NK-92 (cell line): Measurements from ENCODE around the gene NR3C1.
"Not testable (repeated sequence)": the region's sequence is repeated elsewhere in the genome, so short reads cannot be mapped to it uniquely, and the experiment has no call there.

ENCODE experiments used
- DNase-seq: peaks from one replicate; lab custom pipeline; 2025; ENCODE audit not compliant: unreplicated experiment; lab: John Stamatoyannopoulos, UW

The NR3C1 gene

DNA sequence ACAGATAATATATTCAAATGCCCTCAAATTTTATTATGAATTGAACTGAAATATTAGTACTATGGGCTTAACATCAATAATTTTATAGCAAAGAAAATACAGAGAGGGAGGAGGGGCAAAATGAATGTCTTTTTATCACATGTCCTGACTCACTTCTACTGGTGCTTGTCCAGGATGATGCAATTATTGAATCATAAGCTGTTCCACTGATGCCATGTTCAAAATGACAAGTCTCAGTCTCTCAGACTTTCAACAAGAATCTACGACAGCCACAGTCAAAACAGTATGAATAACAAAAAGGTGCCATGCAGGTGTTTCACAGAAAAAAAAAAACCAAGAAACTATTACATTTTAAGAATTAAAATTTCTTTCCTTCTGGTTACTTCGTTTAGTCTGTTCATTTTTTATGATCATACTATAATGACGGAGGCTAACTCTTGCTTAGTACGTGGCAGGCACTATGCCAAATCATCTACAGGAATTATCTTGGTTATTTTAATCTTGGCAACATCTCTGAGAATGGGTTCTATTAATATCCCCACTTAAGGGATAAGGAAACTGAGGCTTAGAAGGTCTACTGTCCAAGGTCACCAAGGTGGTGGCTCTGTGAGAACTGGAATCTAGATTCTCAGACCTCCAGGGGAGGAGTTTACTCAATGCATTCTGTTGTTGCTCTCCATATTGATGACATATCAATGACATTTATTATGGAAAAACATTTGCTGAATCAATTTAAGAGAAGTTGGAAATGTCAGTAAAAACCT, 61.5 kb downstream of the NR3C1 start:
- DNase-seq, result no peak

DNA sequence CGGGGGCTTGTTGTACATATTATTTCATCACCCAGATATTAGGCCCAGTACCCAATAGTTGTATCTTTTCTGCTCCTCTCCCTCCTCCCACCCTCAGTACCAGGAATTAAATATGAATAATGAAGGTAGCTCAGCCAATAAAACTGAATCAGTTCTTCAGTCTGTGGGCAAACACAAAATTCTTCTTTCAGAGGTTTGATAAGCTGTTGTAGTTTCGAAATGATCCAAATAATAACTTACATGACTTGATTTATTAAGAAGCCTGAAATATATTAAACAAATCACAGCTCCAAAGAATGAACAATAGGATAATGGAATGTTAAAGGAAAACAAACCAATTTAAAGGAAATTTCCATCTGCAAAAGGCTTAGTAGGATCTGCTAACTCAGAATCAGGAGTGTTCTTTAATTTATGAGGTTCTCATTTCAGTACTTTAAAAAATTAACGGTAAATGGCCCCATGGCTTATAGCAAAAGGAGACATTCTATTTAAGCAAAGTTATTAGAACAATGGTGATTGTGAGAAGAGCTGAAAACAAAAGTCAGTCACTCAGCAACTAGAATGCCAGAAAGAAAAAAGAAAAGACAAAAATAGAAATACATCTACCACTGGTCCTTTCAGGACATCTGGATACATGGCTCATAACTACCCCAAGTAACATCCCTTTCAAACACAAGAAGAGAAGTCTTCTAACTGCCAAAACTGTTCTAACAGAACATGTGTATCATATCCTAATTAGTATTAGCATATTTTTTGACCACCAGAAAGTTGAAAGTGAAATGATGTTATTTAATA, 62.4 kb downstream of the NR3C1 start:
- no peak for DNase-seq

DNA sequence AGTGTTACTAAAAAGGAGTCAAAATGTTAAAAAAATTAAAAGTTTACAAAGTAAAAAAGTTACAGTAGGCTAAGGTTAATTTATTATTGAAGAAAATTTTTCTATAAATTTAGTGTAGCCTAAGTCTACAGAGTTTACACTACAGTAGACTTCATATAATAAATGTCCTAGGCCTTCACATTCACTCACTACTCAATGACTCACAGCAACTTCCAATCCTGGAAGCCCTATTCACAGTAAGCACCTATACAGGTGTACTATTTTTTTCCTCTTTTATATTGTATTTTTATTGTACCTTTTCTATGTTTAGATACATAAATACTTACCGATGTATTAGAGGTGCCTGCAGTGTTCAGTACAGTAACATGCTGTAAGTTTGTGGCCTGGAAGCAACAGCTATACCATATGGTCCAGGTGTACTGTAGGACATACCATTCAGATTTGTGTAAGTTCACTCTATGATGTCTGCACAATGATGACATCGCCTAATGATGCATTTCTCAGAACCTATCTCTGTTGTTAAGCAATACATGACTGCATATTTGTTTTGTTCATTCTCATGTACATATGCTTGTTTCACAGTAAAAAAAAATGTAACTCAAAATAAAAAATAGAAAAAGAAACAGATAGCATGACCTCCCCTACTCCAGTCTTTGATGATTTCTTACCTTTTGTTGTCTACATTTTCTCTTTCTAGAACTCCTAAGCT, 64.7 kb downstream of the NR3C1 start:
- DNase-seq, result no peak

DNA sequence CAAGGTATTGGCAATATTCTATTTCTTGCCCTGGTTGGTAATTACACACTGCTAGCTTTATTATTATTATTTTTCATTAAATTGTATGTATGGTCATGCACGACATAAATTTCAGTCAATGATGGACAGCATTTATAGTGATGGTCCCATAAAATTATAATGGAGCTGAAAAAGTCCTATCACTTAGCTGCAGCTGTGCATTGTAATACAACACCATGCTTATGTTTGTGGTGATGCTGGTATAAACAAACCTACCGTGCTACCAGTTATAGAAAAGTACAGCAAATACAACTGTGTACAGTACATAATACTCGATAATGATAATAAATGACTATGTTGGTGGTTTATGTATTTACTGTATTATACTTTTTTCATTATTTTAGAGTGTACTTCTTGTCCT, 65.5 kb downstream of the NR3C1 start:
- no peak for DNase-seq

DNA sequence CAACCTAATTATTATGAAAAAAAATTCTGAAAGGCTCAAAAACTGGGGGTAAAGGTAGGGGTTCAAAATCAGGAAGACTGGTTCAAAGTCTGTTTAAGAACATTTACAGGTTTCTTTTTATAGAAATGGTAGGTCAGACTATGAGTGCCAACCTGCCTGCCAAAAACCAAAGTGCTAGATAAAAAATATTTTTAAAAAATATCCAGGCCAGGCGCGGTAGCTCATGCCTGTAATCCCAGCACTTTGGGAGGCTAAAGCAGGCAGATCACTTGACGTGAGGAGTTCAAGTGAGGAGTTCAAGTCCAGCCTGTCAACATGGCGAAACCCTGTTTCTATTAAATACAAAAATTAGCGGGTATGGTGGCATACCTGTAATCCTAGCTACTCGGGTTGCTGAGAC, 67.0 kb downstream of the NR3C1 start:
- DNase-seq, result no peak

DNA sequence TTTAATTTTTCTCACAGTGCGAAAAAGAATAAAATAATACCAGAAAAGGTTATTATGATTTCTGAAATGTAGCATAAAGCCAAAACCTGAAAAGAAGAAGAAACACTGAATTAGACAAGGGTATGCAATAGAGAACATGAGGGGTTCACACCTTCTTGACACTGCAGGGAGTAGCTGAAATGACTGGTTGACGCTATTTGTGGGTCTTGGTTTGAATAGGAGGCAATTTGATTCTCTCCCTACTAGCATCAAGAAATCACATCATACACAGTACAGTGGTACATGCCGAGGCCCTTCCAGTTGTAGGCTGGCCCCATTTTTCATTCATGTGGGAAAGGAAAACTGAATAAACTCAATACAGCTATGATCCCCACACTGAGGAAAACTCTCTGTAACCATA, 68.6 kb downstream of the NR3C1 start:
- DNase-seq, result no peak

DNA sequence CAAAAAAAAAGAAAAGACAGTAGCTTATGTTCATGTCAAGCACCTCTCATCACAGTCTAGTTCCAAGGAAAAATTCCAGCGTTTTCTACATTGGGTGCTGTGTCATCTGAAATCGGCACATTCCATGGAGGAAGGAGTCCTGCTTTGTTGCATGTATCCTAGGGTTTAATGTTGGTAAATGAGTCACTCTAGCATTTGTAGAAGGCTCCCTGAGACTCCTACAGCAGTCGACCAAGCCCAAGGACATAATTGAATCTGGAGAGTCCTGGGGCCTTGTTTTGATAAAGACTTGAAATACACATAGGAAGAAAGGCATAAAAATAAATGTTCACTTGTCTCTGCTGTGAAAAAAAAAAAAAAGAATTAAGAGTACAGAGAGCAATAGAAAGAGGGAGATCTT, 69.1 kb downstream of the NR3C1 start:
- not testable (repeated sequence) for DNase-seq

DNA sequence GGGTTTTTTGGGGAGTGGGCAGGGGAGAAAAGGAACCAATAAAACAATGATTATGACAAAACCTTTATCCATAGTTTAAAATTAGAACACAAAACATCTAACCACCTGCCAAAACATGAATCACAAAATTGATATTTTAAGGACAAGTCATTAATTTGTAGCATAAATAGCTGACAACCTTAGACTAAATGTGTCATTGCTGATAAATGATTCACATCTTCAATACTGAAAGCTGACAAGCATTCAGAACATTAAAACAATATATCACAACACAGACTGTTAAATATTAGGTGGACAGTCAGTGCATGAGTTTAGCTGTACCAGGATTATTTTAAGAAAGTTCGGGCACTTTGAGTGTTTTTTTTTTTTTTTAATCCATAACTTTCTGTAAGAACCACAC, 71.5 kb downstream of the NR3C1 start:
- DNase-seq, result no peak

DNA sequence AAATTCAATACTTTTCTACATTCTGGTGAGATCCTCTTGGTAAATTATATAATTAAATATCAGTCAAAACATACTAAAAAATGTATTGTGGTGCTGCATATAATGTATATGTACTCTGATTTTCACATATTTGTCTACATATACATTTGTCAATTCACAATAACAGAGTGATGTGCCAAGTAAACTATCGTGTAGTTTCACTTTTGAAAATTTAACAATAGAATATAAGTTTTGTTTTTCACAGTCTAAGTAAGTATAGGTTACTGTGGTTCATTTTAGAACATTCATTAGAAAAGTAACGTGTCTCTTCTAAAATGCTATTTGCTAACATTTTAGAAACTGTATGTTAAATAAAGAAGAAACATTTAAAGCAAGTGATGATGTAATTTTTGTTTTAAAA, 73.6 kb downstream of the NR3C1 start:
- no peak for DNase-seq

DNA sequence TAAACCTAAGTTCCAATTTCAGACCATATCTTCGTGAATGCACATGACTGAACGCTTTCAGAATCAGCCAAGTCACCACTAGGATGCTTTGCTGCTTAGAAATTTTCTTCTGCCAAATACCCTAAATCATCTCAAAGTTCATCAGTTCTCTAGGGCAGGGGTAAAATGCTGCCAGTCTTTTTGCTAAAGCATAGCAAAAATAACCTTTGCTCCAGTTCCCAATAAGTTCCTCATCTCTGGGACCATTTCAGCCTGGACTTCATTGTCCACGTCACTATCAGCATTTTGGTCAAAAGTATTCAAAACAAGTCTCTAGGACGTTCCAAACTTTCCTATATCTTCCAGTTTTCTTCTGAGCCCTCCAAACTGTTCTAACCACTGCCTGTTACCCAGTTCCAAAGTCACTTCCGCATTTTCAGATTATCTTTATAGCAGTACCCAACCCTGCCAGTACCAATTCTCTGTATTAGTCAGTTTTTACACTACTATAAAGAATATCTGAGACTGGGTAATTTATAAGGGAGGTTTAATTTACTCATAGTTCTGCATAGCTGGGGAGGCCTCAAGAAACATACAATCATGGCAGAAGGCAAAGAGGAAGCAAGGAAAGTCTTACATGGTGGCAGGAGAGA, 74.8 kb downstream of the NR3C1 start:
- DNase-seq, result no peak

DNA sequence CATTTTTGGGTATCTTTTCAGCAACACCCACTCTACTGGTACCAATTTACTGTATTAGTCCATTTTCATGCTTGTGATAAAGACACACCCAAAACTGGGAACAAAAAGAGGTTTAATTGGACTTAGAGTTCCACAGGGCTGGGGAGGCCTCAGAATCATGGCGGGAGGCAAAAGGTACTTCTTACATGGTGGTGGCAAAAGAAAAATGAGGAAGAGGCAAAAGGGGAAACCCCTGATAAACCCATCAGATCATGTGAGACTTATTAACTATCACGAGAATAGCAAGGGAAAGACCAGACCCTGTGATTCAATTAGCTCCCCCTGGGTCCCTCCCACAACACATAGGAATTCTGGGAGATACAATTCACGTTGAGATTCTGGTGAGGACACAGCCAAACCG, 78.4 kb downstream of the NR3C1 start:
- not testable (repeated sequence) for DNase-seq

DNA sequence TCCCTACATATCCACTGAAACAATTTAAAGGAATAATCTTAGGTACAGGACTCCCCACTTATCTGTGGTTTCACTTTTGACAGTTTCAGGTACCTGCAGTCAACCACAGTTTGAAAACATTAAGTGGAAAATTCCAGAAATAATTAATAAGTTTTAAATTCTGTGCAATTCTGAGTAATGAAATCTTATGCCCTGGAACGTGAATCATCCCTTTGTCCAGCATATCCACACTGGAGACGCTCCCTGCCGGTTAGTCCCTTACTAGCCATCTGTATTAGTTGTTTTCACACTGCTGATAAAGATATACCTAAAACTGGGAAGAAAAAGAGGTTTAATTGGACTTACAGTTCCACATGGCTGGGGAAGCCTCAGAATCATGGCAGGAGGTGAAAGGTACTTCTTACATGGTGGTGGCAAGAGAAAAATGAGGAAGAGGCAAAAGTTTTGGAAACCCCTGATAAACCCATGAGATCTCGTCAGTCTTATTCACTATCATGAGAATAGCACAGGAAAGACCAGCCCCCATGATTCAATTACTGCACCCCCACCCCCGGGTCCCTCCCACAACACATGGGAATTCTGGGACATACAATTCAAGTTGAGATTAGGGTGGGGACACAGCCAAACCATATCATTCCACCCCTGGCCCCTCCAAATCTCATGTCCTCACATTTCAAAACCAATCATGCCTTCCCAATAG, 80.4 kb downstream of the NR3C1 start:
- not testable (repeated sequence) for DNase-seq

DNA sequence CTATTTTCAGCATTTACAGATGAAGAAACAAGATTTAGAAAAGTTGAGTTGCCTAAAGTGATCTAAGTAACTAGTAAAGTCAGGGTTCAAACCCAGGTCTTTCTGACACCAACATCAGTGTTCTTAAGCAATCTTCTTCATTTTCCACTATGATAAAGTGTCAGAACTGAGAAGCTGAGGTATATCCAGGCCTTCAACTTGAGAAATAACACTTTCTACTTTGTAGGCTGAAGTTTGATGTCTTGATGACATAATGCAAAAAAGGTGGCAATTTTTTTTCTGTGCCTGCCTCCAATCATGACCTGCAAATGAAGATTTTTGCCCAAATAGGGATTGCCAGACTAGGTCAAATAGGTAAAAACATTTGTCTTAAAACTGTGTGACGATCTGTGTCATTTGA, 81.3 kb downstream of the NR3C1 start:
- DNase-seq, result no peak

DNA sequence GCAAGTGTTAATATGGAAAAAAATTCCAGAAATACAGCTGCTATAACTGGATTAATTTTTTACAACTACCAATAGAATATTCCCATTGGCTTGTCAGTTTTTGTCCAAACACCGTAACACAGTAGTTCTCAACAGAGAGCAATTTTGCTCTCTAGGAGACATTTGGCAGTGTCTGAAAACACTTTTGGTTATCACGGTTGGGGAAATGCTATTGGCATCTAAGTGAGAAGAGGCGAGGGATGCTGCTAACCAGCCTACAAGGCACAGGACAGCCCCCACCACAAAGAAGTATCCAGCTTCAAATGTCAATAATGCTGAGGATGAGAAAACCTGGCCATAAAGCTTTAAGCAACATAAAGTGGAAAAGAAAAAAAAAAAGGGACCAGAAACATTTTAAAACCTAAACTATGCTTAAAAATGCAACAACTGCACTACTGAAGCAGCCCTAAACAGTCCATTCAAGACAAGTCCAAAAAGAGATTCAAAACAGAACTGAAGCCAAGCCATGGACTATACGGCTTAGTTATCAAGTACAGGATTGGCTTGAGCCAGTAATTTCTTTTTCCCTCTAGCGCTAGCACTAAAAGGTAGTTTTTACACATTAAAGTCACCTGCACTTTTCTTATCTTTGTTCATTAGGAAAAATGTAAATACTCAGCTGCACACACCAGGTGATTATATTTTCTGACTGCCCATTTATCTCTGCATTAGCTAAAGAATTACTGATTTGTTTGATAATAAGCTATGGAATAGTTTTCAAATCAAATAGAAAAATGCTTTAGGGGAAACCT, 83.9 kb downstream of the NR3C1 start:
- DNase-seq, result no peak

DNA sequence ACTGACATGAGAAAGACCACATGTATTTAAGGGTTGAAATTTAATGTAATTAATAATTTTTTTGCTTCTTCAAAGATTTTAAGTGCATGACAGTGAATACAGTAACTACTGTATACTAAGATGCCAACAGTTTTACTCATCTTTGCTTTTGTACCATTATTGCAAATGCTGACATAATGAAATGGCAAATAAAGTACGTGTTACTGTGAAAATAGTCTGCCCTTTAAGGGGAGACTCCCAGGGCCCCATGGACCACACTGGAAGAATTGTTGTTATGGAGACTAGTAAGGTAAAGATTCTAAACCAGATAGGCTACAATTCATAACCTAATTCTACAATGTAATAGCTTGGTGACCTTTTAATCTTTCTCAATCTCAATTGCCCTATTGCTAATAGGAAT, 84.7 kb downstream of the NR3C1 start:
- DNase-seq, result no peak

DNA sequence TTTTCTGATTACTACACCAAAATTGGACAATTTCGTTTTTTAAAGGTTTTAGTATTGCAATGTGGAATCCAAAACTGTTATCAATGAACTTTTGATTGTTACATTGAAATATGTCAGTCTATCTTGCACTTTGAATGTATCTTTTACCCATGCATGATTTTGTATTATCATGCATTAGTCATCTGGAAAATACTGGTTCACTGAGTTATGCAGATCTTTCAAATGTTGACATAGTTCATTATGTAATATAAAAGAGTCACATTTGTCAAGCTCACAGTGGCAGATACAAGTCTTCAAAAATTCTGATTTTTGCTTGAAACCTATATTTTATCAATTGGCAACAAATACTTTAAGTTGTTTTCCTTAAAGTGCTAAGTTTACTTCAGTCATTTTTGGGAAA, 85.2 kb downstream of the NR3C1 start:
- no peak for DNase-seq

DNA sequence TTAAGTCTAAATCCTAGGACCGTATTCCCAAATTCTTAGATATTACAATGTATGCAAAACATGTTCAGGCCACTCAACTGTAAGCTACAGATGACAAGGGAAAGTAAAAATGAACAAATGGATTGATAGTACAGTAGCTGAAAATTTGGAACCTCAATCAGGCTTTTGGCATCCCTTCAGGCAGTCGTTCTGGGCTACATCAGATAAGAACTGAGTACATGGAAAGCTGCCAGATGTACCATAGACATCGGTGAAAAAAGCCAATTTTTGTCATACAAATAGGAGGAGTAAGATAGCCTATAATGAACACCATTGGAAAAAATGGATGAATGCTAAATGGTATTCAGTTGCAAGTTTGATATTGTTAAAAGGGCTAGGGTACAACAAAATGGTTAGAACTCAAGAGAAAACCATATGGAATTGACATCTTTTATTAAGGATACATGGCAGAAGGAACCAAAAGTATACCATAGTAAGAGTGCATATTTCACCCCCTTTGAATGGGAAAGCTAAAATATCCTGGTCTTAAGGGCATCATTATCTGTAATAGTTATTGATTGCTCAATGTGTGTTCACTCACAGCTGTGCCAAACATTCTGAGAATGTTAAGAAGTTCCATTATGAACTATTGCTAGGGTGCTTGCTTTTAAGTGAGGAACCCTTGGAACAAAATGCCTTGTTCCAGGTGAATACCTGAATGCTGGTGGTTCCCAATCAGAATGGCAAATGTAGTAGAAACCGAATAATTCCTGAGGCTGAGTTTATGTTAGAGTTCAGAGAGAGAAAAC, 86.4 kb downstream of the NR3C1 start:
- no peak for DNase-seq

DNA sequence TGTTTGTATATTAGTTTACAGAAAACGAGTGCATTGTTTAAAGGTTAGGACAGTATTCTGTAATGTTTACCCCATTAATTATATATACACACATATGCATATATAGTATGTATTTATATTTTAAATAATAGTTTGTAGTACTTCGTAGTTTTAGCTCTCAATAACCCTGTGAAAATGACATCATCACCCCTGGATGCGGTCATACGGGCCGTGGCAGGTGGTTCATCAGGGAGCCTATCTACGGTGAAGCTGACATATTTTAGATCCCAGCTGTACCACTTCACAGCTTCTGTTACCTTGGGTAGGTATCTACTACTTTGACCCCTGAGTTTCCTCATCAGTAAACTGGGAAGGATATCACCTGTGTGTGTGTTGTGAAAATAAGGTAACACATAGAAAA, 87.1 kb downstream of the NR3C1 start:
- no peak for DNase-seq

DNA sequence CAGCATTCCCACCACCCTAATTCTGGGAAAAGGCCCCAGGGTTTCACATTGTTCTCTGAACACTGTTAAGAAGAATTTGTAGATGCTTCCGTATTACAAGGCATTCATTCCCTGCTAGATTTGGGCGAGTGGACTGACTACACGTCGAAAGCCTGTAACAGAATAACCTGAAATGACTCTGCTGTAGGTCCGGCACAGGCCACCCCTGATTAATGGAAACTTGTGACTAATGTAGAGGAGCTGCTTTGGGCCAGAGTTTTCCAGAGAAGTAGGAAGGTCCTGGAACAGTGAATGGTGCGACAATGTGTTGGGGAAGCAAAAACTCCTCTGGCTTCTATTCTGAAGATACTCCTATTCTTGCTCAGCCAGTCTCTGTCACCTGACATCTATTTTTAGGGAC, 87.6 kb downstream of the NR3C1 start:
- no peak for DNase-seq
